Neural cell (in vitro differentiated cells): Measurements from ENCODE around the gene PDGFA. TPM values are rescaled to one million over a fixed set of nuclear protein-coding genes. Genes with fewer than 3 reads are reported as not detected.

Experiments
- H2AFZ ChIP-seq: fragments of 200-600, 300-800 bp; sonication (generic), shearing (Covaris generic); 2 replicates; pipeline ENCODE4 v1.6.0; 2014; ENCODE audit warnings: low read depth, mild to moderate bottlenecking, antibody characterized with exemption, low read length, moderate library complexity
- H3F3A ChIP-seq: fragments of 200-600 bp; shearing (Covaris generic); 2 replicates; pipeline ENCODE4 v1.6.1; 2016; ENCODE audit warnings: mild to moderate bottlenecking, moderate library complexity, mixed read lengths, antibody characterized with exemption, low read length; ENCODE audit not compliant: insufficient read depth, poor library complexity, severe bottlenecking
- H3K27ac ChIP-seq: fragments of 200-600, 300-800 bp; sonication (generic), shearing (Covaris generic); 2 replicates; pipeline ENCODE4 v1.5.1; 2014; ENCODE audit warnings: mild to moderate bottlenecking, low read length, moderate library complexity
- H3K27me3 ChIP-seq: fragments of 300-800, 200-600 bp; sonication (generic), shearing (Covaris generic); 2 replicates; pipeline ENCODE4 v1.6.0; 2014; ENCODE audit warnings: mild to moderate bottlenecking, low read depth, low read length, moderate library complexity; ENCODE audit not compliant: insufficient read depth
- H3K36me3 ChIP-seq: fragments of 300-800, 200-600 bp; sonication (generic), shearing (Covaris generic); 2 replicates; pipeline ENCODE4 v1.5.1; 2014; ENCODE audit warnings: mild to moderate bottlenecking, antibody characterized with exemption, low read length, moderate library complexity; ENCODE audit not compliant: insufficient read depth
- H3K4me2 ChIP-seq: fragments of 300-800, 200-600 bp; sonication (generic), shearing (Covaris generic); 2 replicates; pipeline ENCODE4 v1.6.0; 2014; ENCODE audit warnings: mild to moderate bottlenecking, low read length
- H3K4me3 ChIP-seq: fragments of 300-800, 200-600 bp; sonication (generic), shearing (Covaris generic); 2 replicates; pipeline ENCODE4 v1.5.1; 2014; ENCODE audit warnings: mild to moderate bottlenecking, low read length, moderate library complexity
- H3K79me2 ChIP-seq: fragments of 200-600 bp; shearing (Covaris generic); replicated peaks from 2 replicates; pipeline ENCODE4 v1.6.0; 2014; ENCODE audit warnings: mild to moderate bottlenecking, low read length, moderate library complexity; ENCODE audit not compliant: insufficient read depth
- H3K9ac ChIP-seq: fragments of 300-800, 200-600 bp; sonication (generic), shearing (Covaris generic); 2 replicates; pipeline ENCODE4 v1.6.1; 2016; ENCODE audit warnings: mild to moderate bottlenecking, low read length, mixed read lengths
- H3K9me2 ChIP-seq: fragments of 200-600 bp; shearing (Covaris generic); 2 replicates; pipeline ENCODE4 v1.6.1; 2016; ENCODE audit warnings: mild to moderate bottlenecking, low read length, mixed read lengths; ENCODE audit not compliant: insufficient read depth
- H3K9me3 ChIP-seq: fragments of 200-600, 300-800 bp; sonication (generic), shearing (Covaris generic); 2 replicates; pipeline ENCODE4 v1.6.1; 2016; ENCODE audit warnings: mild to moderate bottlenecking, mixed run types, low read length, moderate library complexity, mixed read lengths
- H4K20me1 ChIP-seq: fragments of 200-600 bp; shearing (Covaris generic); 2 replicates; pipeline ENCODE4 v1.6.1; 2016; ENCODE audit warnings: mild to moderate bottlenecking, mixed run types; ENCODE audit not compliant: insufficient read depth
- CTCF ChIP-seq: fragments of 450-650 bp; IDR thresholded peaks from 2 replicates; pipeline ENCODE4 v1.5.1; 2014; ENCODE audit warnings: antibody characterized with exemption, mild to moderate bottlenecking, moderate library complexity; ENCODE audit not compliant: poor library complexity, severe bottlenecking
- EP300 ChIP-seq: fragments of 450-650 bp; conservative IDR thresholded peaks from 2 replicates; pipeline ENCODE4 v1.6.1; 2014; ENCODE audit warnings: antibody characterized with exemption, mild to moderate bottlenecking, moderate library complexity; ENCODE audit not compliant: poor library complexity, severe bottlenecking
- EZH2 ChIP-seq: fragments of 200-600, 300-800 bp; shearing (Covaris generic), sonication (generic); IDR thresholded peaks from 2 replicates; pipeline ENCODE4 v1.6.1; 2014; ENCODE audit warnings: antibody characterized with exemption, low read length, borderline replicate concordance, mild to moderate bottlenecking; ENCODE audit not compliant: insufficient read depth, poor library complexity, severe bottlenecking
- MXI1 ChIP-seq: fragments of 450-650 bp; conservative IDR thresholded peaks from 2 replicates; pipeline ENCODE4 v1.6.1; 2014; ENCODE audit warnings: antibody characterized with exemption, mild to moderate bottlenecking; ENCODE audit not compliant: poor library complexity, severe bottlenecking
- POLR2AphosphoS5 ChIP-seq: IDR thresholded peaks from 2 replicates; pipeline ENCODE4 v1.6.1; 2012
- RAD21 ChIP-seq: fragments of 450-650 bp; conservative IDR thresholded peaks from 2 replicates; pipeline ENCODE4 v1.6.1; 2014; ENCODE audit warnings: antibody characterized with exemption, mild to moderate bottlenecking, moderate library complexity
- REST ChIP-seq: IDR thresholded peaks from 2 replicates; pipeline ENCODE4 v1.6.1; 2012; ENCODE audit warnings: borderline replicate concordance
- SMC3 ChIP-seq: fragments of 450-650 bp; conservative IDR thresholded peaks from 2 replicates; pipeline ENCODE4 v1.6.1; 2014; ENCODE audit warnings: antibody characterized with exemption, mild to moderate bottlenecking, moderate library complexity; ENCODE audit not compliant: poor library complexity
- TAF1 ChIP-seq: IDR thresholded peaks from 2 replicates; pipeline ENCODE4 v1.6.1; 2012; ENCODE audit warnings: low read depth
- polyA plus RNA-seq: library from polyadenylated mRNA; depleted of rRNA; stranded (reverse); fragments of >200 nt; gene quantifications from 2 replicates; pipeline ENCODE4 v1.2.3, GENCODE V29; 2014

The PDGFA gene
- polyA plus RNA-seq, 1 donor from 2014 or later: 4.1 TPM

- H3K9ac ChIP-seq: no peak overlapping the region
- no peaks in the 10 kb centered on the region for H3K27me3 ChIP-seq
- no peaks in the 10 kb centered on the region for H3K79me2 ChIP-seq
- H3K9me2 ChIP-seq: no peaks in the 10 kb centered on the region
- H3K4me3 ChIP-seq: no peak overlapping the region
- no peak overlapping the region for H2AFZ ChIP-seq
- TF ChIP-seq EZH2: no peak
- no peak for TF ChIP-seq POLR2AphosphoS5
- no peak for TF ChIP-seq TAF1
- no peak overlapping the region for H3K4me2 ChIP-seq
- no peaks in the 10 kb centered on the region for H3K36me3 ChIP-seq
- no peaks in the 10 kb centered on the region for H3K9me3 ChIP-seq
- no peaks in the 10 kb centered on the region for H3F3A ChIP-seq
- no peak overlapping the region for H3K27ac ChIP-seq
- no peaks in the 10 kb centered on the region for H4K20me1 ChIP-seq
Observed at GRCh38 chr7:544338-545221, 24.9 kb upstream of the PDGFA start.

- TF ChIP-seq TAF1 (no peak), POLR2AphosphoS5 (no peak), REST (no peak), EZH2 (no peak), CTCF (no peak), RAD21 (no peak), EP300 (no peak), SMC3 (no peak), MXI1 (no peak)
- Histone ChIP-seq H3K27me3 (no peaks in the 10 kb centered on the region), H3K9me2 (no peaks in the 10 kb centered on the region), H3K9me3 (no peaks in the 10 kb centered on the region), H3K79me2 (no peaks in the 10 kb centered on the region), H4K20me1 (no peaks in the 10 kb centered on the region), H3K4me3 (no peak overlapping the region), H3K9ac (no peak overlapping the region), H3K27ac (no peak overlapping the region), H3K4me2 (no peak overlapping the region), H3K36me3 (no peaks in the 10 kb centered on the region), H2AFZ (no peak overlapping the region), H3F3A (no peaks in the 10 kb centered on the region)
Observed at GRCh38 chr7:543501-544337, 24.1 kb upstream of the PDGFA start.
